Endodermal cell (in vitro differentiated cells): ENCODE results near the gene ASPG. TPM values are rescaled to one million over a fixed set of nuclear protein-coding genes. Genes with fewer than 3 reads are reported as not detected.

Experiments used
- DNase-seq: peaks from one replicate; pipeline ENCODE4 v3.0.0-alpha.2; 2017
- H3K27ac ChIP-seq: 2 replicates; pipeline ENCODE4 v1.5.1; 2013; ENCODE audit warnings: mild to moderate bottlenecking, low read depth, low read length, moderate library complexity
- H3K27me3 ChIP-seq: 2 replicates; pipeline ENCODE4 v1.6.1; 2013; ENCODE audit warnings: mild to moderate bottlenecking, low read length, moderate library complexity; ENCODE audit not compliant: insufficient read depth, control insufficient read depth, poor library complexity, severe bottlenecking
- H3K36me3 ChIP-seq: 2 replicates; pipeline ENCODE4 v1.7.0; 2013; ENCODE audit warnings: mild to moderate bottlenecking, low read length, moderate library complexity; ENCODE audit not compliant: control insufficient read depth, insufficient read depth
- H3K4me1 ChIP-seq: one replicate; pipeline ENCODE4 v1.7.0; 2013; ENCODE audit warnings: low read length; ENCODE audit not compliant: control insufficient read depth, insufficient read depth
- H3K4me3 ChIP-seq: 2 replicates; pipeline ENCODE4 v1.5.1; 2013; ENCODE audit warnings: mild to moderate bottlenecking, low read length, moderate library complexity
- H3K9ac ChIP-seq: 2 replicates; pipeline ENCODE4 v1.6.1; 2013; ENCODE audit warnings: mild to moderate bottlenecking, low read length, moderate library complexity; ENCODE audit not compliant: poor library complexity, severe bottlenecking; ENCODE audit errors: extremely low read depth
- H3K9me3 ChIP-seq: 2 replicates; pipeline ENCODE4 v1.6.1; 2013; ENCODE audit warnings: mild to moderate bottlenecking, low read length, moderate library complexity; ENCODE audit not compliant: control insufficient read depth
- H3K27ac Mint-ChIP-seq: 2 replicates; pipeline ENCODE4 v1.8.0; 2020; ENCODE audit warnings: mixed read lengths
- H3K27me3 Mint-ChIP-seq: 2 replicates; pipeline ENCODE4 v1.8.0; 2021; ENCODE audit warnings: mild to moderate bottlenecking, mixed read lengths; ENCODE audit not compliant: insufficient read depth
- H3K36me3 Mint-ChIP-seq: 2 replicates; pipeline ENCODE4 v1.8.0; 2020; ENCODE audit warnings: low read depth, mixed read lengths
- H3K4me1 Mint-ChIP-seq: 2 replicates; pipeline ENCODE4 v1.8.0; 2020; ENCODE audit warnings: mixed read lengths
- H3K4me3 Mint-ChIP-seq: 2 replicates; pipeline ENCODE4 v1.8.0; 2020; ENCODE audit warnings: mild to moderate bottlenecking, moderate library complexity, mixed read lengths
- H3K9me3 Mint-ChIP-seq: 2 replicates; pipeline ENCODE4 v1.8.0; 2020; ENCODE audit warnings: mild to moderate bottlenecking, mixed read lengths
- CTCF ChIP-seq: fragments of 200-600 bp; sonication (generic); conservative IDR thresholded peaks from 2 replicates; pipeline ENCODE4 v1.5.0; 2021; ENCODE audit warnings: antibody characterized with exemption, mild to moderate bottlenecking
- WGBS, 2 experiments: methylation state at CpG; one replicate each; pipeline versions ENCODE4 v1.1.5 to v1.1.7; 2013; ENCODE audit warnings: missing lambda C conversion rate in 2 of 2, mixed read lengths in 1 of 2; ENCODE audit not compliant: insufficient coverage in 1 of 2, insufficient read length in 1 of 2; 5-methylcytosine and 5-hydroxymethylcytosine counted together
- long read RNA-seq, 4 experiments: library from polyadenylated mRNA in 2 of 4; library from RNA in 1 of 4; library from capped mRNA in 1 of 4; stranded (forward) in 3 of 4; unstranded in 1 of 4; transcript quantifications; one replicate each; pipeline ENCODE4 v2.0.0, GENCODE V29; 2020 to 2021; ENCODE audit warnings: inconsistent platforms in 1 of 4
- polyA plus RNA-seq, 2 experiments: library from polyadenylated mRNA; stranded (reverse); fragments of 50-300 nt; gene quantifications; one replicate each; pipeline ENCODE4 v1.2.3, GENCODE V29; 2013
- total RNA-seq, 2 donors: library from RNA; stranded (reverse); fragmentation: NEBNext Ultra II Directional in 1 of 2; extraction: Animal tissue kit (Norgen Biotek cat#: 25700) in 1 of 2; gene quantifications; 2 replicates in 1 of 2; 3 replicates in 1 of 2; pipeline ENCODE4 v1.2.1, GENCODE V29; 2021

ASPG gene
- total RNA-seq = 1 to 10 TPM in 1 of 2 donors, under 1 TPM in 1; 0.71 to 1.4 TPM
- polyA plus RNA-seq (2013, experiment 1 of 2) = 0.32 TPM
- polyA plus RNA-seq (2013, experiment 2 of 2) = 0.33 TPM
- long read RNA-seq, experiment 1 = 0 reads
- long read RNA-seq, experiment 2, partial matches to known transcripts = 0 of 1 reads
- long read RNA-seq, experiment 2, other reads (novel, unspliced or antisense) = 1 of 1 reads
- long read RNA-seq, experiment 3, full-length matches to known transcripts = 2 of 9 reads
- long read RNA-seq, experiment 3, partial matches to known transcripts = 0 of 9 reads
- long read RNA-seq, experiment 3, other reads (novel, unspliced or antisense) = 7 of 9 reads
- long read RNA-seq, experiment 4 = 0 reads

- H3K27me3 Mint-ChIP-seq = peaks cover 8% of the 10 kb centered on the region
- Histone ChIP-seq H3K27ac (no peak within 1 kb of the TSS), H3K27me3 (no peaks in the 10 kb centered on the region), H3K36me3 (no peaks in the 10 kb centered on the region), H3K9ac (no peak within 1 kb of the TSS), H3K4me1 (no peaks in the 10 kb centered on the region), H3K9me3 (no peaks in the 10 kb centered on the region), H3K4me3 (no peak within 1 kb of the TSS)
- no peak within 1 kb of the TSS for H3K4me3 Mint-ChIP-seq
- no peaks in the 10 kb centered on the region for H3K9me3 Mint-ChIP-seq
- H3K36me3 Mint-ChIP-seq = no peaks in the 10 kb centered on the region
- TF ChIP-seq CTCF = no peak
- H3K27ac Mint-ChIP-seq = no peak within 1 kb of the TSS
- 76 to 90% methylated on average over 2 to 62 of the region's 70 CpGs for WGBS, 2 experiments
- DNase-seq = peak; percentile 92
- H3K4me1 Mint-ChIP-seq = no peaks in the 10 kb centered on the region
Observed at GRCh38 chr14:104085032-104085888, at the start of gene ASPG. Gene ASPG, plus strand, starts transcription at chr14:104085700. Its CDS starts 71 bp downstream, at chr14:104085771.

DNA sequence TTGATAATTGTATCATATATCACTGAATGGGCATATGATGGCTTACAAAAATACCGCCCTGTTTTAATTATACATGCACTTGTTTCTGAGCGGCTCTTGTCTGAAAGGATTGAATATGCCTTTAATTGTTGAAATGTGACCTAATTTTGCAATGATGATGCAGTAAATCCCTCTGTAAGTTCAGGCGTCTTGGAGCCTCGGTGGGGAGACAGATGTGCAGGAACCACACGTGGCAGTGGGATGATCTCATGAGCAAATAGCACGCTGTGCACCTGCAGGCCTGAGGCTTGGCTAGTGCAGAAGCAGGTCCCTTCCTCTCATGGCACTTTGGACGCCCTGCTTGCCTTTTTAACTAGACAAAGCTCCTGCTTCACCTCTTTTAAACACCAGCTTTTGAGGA lies 49.3 kb upstream of the ASPG start:
- Histone ChIP-seq H3K27ac (no peak overlapping the region), H3K4me1 (no peaks in the 10 kb centered on the region), H3K4me3 (no peak overlapping the region), H3K9ac (no peak overlapping the region), H3K36me3 (no peaks in the 10 kb centered on the region), H3K27me3 (no peaks in the 10 kb centered on the region), H3K9me3 (no peaks in the 10 kb centered on the region)
- Mint-ChIP-seq H3K36me3 (no peaks in the 10 kb centered on the region), H3K27me3 (no peaks in the 10 kb centered on the region), H3K4me1 (peaks cover 26% of the 10 kb centered on the region), H3K9me3 (no peaks in the 10 kb centered on the region), H3K4me3 (no peak overlapping the region), H3K27ac (no peak overlapping the region)
- DNase-seq = no peak
- TF ChIP-seq CTCF = no peak
- 88 to 95% methylated on average over 4 to 7 of the region's 7 CpGs for WGBS, 2 experiments

- DNase-seq = no peak
- no peaks in the 10 kb centered on the region for H3K9me3 Mint-ChIP-seq
- WGBS, 2 experiments = 85 to 90% methylated on average over 14 of the region's 14 CpGs
- Histone ChIP-seq H3K9me3 (no peaks in the 10 kb centered on the region), H3K27me3 (no peaks in the 10 kb centered on the region), H3K27ac (no peak overlapping the region), H3K4me3 (no peak overlapping the region), H3K9ac (no peak overlapping the region), H3K4me1 (no peaks in the 10 kb centered on the region), H3K36me3 (no peaks in the 10 kb centered on the region)
- H3K36me3 Mint-ChIP-seq = no peaks in the 10 kb centered on the region
- no peak for TF ChIP-seq CTCF
- no peak overlapping the region for H3K4me3 Mint-ChIP-seq
- no peak overlapping the region for H3K27ac Mint-ChIP-seq
- peaks cover 26% of the 10 kb centered on the region for H3K4me1 Mint-ChIP-seq
- no peaks in the 10 kb centered on the region for H3K27me3 Mint-ChIP-seq
Observed at GRCh38 chr14:104037074-104037473, 48.4 kb upstream of the ASPG start.
